Pons (tissue), 1 donor: Measurements from ENCODE around the gene MAP2K4.
A peak's percentile ranks its signal among the peaks of the same experiment; 100 is the strongest.
"Not testable (repeated sequence)": the region's sequence is repeated elsewhere in the genome, so short reads cannot be mapped to it uniquely, and the experiment has no call there.

ENCODE experiments used
- DNase-seq: peaks from one replicate; pipeline ENCODE4 v3.0.0-alpha.2; 2016; ENCODE audit warnings: low spot score

MAP2K4 gene

GRCh38 chr17:12020642-12021622, at the start of gene MAP2K4:
Gene MAP2K4, plus strand, starts transcription at chr17:12020877. Its CDS starts 10 bp downstream, at chr17:12020887.
- peak; percentile 85 for DNase-seq

GRCh38 chr17:11972741-11973140, 47.9 kb upstream of the MAP2K4 start:
- DNase-seq, result not testable (repeated sequence)

- no peak for DNase-seq
Observed at GRCh38 chr17:11979795-11980194, 40.9 kb upstream of the MAP2K4 start.

GRCh38 chr17:11980813-11981212, 39.9 kb upstream of the MAP2K4 start:
- DNase-seq, result no peak

- DNase-seq, result no peak
Observed at GRCh38 chr17:11981862-11982261, 38.8 kb upstream of the MAP2K4 start.

- no peak for DNase-seq
Observed at GRCh38 chr17:11986179-11986941, 34.3 kb upstream of the MAP2K4 start.

GRCh38 chr17:11986942-11987329, 33.7 kb upstream of the MAP2K4 start:
- peak; percentile 57 for DNase-seq

- DNase-seq, result no peak
Observed at GRCh38 chr17:11990363-11990983, 30.2 kb upstream of the MAP2K4 start.

- DNase-seq, result no peak
Observed at GRCh38 chr17:11991461-11991860, 29.2 kb upstream of the MAP2K4 start.

GRCh38 chr17:11996722-11997146, 23.9 kb upstream of the MAP2K4 start:
- DNase-seq, result peak; percentile 66

- peak; percentile 91 for DNase-seq
Observed at GRCh38 chr17:11997147-11997971, 23.3 kb upstream of the MAP2K4 start, which contains the start of gene ZNF18. Gene ZNF18, minus strand, starts transcription at chr17:11997475. Its CDS starts 4,646 bp downstream, at chr17:11992829.

GRCh38 chr17:11997972-11998233, 22.8 kb upstream of the MAP2K4 start:
- no peak for DNase-seq

- no peak for DNase-seq
Observed at GRCh38 chr17:11999696-12000095, 21.0 kb upstream of the MAP2K4 start.

- no peak for DNase-seq
Observed at GRCh38 chr17:12007466-12007865, 13.2 kb upstream of the MAP2K4 start.

- no peak for DNase-seq
Observed at GRCh38 chr17:12021623-12022140, 1.0 kb downstream of the MAP2K4 start.

- no peak for DNase-seq
Observed at GRCh38 chr17:12022310-12022709, 1.6 kb downstream of the MAP2K4 start.

GRCh38 chr17:12024327-12024726, 3.6 kb downstream of the MAP2K4 start:
- DNase-seq, result no peak

GRCh38 chr17:12027658-12028057, 7.0 kb downstream of the MAP2K4 start:
- DNase-seq, result no peak

- DNase-seq, result no peak
Observed at GRCh38 chr17:12028611-12029010, 7.9 kb downstream of the MAP2K4 start.

GRCh38 chr17:12034538-12034937, 13.9 kb downstream of the MAP2K4 start:
- no peak for DNase-seq

GRCh38 chr17:12035673-12036072, 15.0 kb downstream of the MAP2K4 start:
- no peak for DNase-seq
